GM19328 (cell line): ENCODE measurements around the gene ZNG1F.
"Not testable (repeated sequence)": the region's sequence is repeated elsewhere in the genome, so short reads cannot be mapped to it uniquely, and the experiment has no call there.

Experiments used
- ATAC-seq: cut with Tn5 transposase; IDR thresholded peaks from one replicate; pipeline ENCODE4 v1.9.1; 2021; ENCODE audit warnings: mild to moderate bottlenecking, moderate library complexity; ENCODE audit not compliant: unreplicated experiment

ZNG1F gene

DNA sequence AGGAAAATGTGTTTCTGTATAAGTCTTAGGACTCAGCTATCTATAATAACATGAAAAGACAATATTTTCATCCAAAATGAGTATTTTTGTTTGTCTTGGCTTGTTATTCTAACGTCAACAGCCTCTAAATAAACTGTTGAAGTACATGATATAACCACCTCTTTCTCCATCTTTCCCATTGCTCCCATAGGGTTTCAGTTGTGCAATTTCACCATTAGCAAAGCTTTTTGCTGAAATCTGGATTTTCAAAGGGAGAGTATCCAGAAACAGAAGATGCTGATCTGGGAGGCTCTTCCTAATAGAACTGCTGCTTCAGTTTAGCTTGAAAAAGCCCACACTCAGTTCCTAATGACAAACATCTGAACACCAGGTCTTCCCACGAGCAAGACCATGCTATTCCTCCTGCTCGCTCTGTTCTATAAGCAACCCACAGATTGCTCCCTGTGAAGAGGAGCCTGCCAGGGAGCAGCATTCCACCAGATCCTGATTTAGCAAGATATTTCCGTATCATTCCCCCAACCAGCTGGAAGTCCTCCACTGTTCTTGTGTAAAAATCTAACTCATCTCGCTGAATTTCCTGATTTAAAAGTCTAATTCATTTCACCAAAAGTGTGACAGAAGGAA, 101.8 kb downstream of the ZNG1F start:
- ATAC-seq: not testable (repeated sequence)

DNA sequence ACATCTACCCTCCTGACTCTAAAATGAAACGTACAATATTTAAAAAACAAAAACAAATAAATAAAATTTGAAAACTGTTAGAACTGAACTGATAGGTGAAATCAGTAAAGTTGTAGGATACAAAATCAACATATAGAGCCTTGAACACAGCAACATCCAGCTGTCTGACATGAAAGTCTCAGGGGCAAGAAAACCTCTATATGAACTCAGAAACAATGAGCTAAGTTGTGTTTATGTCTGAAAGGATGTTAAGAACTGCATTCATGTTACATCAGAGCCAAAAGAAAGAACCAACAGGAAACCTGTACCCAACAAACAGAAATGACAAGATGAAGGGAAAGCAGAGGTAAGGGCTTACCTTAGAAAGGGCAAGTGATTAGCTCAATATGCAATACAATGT, 102.4 kb downstream of the ZNG1F start:
- ATAC-seq: not testable (repeated sequence)

DNA sequence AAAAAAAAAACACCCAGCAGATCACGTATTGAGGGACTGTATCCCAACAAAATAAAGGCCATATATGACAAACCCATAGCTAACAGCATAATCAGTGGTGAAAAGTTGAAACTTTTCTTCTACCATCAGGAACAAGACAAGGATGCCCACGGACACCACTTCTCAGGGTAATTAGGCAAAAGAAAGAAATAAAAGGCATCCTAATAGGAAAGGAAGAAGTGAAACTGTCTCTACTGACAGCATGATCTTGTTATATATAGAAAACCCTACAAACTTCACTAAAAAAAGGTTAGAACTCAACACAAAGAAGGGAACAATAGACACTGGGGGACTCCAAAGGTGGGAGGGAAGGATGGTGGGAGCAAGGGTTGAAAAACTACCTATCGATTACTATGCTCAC, 102.9 kb downstream of the ZNG1F start:
- ATAC-seq: not testable (repeated sequence)

DNA sequence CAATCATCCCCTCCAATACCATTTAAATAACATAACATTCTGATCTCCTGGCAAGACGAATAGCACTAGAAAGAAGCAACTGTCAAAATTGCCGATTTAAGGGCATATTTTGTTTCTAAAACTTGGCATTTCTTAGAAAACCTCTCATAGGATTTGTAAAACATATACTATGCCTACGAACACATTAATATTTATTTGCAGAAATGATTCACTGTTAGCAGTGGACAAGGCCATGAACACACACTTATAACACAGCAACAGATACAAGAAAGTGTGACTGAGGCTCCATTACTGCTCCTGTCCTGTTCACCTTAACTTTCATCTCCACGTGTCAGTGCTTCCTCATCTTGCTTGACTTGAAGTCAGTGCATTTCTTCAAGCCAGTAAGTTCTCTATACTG, 106.8 kb downstream of the ZNG1F start:
- ATAC-seq: not testable (repeated sequence)
